ENCODE results near the gene OR52I1.

The OR52I1 gene, protein sequence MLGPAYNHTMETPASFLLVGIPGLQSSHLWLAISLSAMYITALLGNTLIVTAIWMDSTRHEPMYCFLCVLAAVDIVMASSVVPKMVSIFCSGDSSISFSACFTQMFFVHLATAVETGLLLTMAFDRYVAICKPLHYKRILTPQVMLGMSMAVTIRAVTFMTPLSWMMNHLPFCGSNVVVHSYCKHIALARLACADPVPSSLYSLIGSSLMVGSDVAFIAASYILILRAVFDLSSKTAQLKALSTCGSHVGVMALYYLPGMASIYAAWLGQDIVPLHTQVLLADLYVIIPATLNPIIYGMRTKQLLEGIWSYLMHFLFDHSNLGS

DNA sequence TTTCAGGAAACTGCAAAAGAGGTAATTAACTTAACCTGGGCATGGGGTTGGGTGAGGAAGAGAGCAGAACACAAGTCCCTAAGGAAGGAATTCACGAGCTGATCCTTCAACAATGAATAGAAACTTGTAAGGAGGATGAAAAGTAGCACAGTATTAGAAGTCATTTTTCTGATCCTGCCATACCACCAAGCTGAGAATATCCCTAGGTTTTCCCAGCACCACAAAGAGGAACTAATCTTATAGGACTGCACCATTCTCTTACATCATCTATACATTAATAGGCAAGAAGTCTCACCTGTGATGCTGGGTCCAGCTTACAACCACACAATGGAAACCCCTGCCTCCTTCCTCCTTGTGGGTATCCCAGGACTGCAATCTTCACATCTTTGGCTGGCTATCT, at the start of gene OR52I1:
OR52I1 (plus strand) TSS at position 301 of the 400 bp plus-strand sequence; CDS start at position 301, 0 bp downstream.
- CTCF ChIA-PET = interaction anchor here (1.0 kb wide), 1 partner anchor 34 kb away, joined by 3 read pairs; no protein-coding TSS in a partner anchor
- no peak for DNase-seq (ENCODE audit: low read depth, low spot score)

DNA sequence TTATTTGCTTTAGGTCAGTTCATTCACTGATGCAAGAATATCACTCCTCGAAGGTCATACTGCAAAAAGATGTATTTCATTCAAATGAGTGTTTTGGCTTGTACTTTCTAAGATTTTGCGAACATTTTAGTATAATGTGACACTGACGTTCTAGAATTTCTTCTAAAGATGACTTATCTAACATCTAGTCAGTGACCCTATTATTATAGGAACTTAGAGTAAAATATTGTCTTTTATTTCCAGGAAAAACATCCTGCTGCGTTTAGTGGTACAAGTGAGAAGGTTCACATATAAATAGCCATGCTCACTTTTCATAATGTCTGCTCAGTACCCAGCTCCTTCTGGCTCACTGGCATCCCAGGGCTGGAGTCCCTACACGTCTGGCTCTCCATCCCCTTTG, 48.9 kb upstream of the OR52I1 start, which contains the start of gene OR52M1:
OR52M1 (plus strand) TSS at position 301 of the 400 bp plus-strand sequence; CDS start at position 301, 0 bp downstream.
- ChIA-PET CTCF (interaction anchor here (7.8 kb wide), 1 partner anchor 358 kb away, joined by 123 read pairs; no protein-coding TSS in a partner anchor), POLR2A (no interaction called here)
- TF ChIP-seq, protein P1, sequence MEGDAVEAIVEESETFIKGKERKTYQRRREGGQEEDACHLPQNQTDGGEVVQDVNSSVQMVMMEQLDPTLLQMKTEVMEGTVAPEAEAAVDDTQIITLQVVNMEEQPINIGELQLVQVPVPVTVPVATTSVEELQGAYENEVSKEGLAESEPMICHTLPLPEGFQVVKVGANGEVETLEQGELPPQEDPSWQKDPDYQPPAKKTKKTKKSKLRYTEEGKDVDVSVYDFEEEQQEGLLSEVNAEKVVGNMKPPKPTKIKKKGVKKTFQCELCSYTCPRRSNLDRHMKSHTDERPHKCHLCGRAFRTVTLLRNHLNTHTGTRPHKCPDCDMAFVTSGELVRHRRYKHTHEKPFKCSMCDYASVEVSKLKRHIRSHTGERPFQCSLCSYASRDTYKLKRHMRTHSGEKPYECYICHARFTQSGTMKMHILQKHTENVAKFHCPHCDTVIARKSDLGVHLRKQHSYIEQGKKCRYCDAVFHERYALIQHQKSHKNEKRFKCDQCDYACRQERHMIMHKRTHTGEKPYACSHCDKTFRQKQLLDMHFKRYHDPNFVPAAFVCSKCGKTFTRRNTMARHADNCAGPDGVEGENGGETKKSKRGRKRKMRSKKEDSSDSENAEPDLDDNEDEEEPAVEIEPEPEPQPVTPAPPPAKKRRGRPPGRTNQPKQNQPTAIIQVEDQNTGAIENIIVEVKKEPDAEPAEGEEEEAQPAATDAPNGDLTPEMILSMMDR (IDR thresholded peaks at IDR 0.05; ENCODE audit: insufficient read depth, low read length, missing control alignments) = no peak
- H3K4me3 ChIP-seq (ENCODE audit: low read depth, low read length) = no peak within 1 kb of the TSS
- no peak for DNase-seq (ENCODE audit: low read depth, low spot score)

More for the DNA sequence above, at the start of gene OR52I1:
- TF ChIP-seq, protein P1 (IDR thresholded peaks at IDR 0.05; ENCODE audit: insufficient read depth, low read length, missing control alignments) = no peak
- POLR2A ChIA-PET = no interaction called here
- H3K4me3 ChIP-seq (ENCODE audit: low read depth, low read length) = no peak within 1 kb of the TSS

DNA sequence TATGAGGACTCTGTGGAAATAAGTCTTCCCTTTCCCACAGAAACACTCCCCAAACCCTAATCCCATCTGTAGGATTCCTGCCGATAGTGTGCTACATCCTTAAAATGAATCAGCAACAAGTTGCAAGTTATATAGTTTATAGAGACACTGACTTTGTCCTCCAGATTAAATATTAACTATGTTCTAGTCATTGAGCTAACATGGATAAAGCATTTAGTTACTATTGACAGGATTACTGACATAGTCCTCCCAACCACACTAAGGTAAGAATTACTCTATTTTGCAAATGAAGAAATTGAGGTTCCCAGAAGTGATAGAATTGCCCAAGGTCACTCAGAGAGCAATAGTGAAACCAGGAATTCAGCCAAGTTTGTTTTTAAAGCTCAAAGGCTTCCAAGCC, 47.0 kb upstream of the OR52I1 start:
- TF ChIP-seq, protein P1 (IDR thresholded peaks at IDR 0.05; ENCODE audit: insufficient read depth, low read length, missing control alignments) = no peak
- POLR2A ChIA-PET = no interaction called here
- no peak overlapping the region for H3K4me3 ChIP-seq (ENCODE audit: low read depth, low read length)
- CTCF ChIA-PET = interaction anchor here (1.4 to 2.7 kb wide), 3 partner anchors 8 to 362 kb away, joined by 3 to 11 read pairs (median 6); no protein-coding TSS in a partner anchor
- no peak for DNase-seq (ENCODE audit: low read depth, low spot score)

DNA sequence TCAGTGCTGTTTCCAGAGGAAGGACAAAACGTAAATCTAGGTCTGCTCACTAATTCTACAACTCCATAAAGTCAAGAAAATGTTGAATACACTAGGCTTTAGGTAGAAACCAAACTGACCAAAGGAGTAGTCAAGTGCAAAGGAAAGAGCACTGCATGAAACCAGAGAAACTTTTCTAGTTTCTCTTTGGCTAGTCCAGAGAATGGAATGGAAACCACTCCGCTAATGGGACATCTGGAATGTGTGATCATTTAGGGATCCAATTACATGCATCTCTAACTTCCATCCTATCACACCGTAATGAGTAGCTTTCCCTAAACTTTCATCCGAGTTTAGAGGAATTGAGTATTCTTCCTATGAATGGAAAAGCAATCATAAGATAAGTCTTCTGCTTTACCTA, 46.4 kb upstream of the OR52I1 start:
- DNase-seq (ENCODE audit: low read depth, low spot score) = no peak
- ChIA-PET CTCF (interaction anchor here (1.4 to 2.7 kb wide), 3 partner anchors 8 to 362 kb away, joined by 3 to 11 read pairs (median 6); no protein-coding TSS in a partner anchor), POLR2A (no interaction called here)
- no peak overlapping the region for H3K4me3 ChIP-seq (ENCODE audit: low read depth, low read length)
- TF ChIP-seq, protein P1 (IDR thresholded peaks at IDR 0.05; ENCODE audit: insufficient read depth, low read length, missing control alignments) = no peak

DNA sequence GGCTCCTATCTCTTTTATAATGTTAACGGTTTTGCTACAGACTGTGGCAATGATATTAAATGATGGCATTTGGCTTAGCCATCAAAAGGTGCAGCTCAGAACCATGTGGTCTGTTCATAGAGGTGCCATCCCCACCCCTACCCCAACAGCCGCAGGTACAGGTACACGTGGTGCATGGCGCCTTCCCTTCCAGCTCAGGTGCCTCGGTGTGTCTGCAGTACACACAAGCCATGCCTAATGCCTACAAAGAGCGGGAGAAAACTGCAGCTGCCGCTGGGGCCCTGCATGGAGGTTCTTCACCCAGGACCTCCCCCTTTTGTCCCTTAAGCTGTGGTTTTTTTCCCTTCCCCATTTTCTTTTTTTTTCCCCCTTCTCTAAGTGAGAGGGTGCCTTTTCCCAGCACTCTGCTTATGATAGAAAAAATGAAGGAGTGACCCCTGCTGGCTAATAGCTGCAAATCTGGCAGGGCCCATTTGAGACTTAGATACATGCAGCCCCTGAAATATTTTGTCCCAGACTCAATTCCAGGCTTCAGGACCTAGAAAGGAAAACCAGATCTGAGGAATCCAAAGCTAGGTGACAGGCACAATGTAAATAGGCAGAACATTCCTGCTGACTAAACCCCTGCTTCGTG, 42.4 kb upstream of the OR52I1 start:
- TF ChIP-seq, protein P1 (IDR thresholded peaks at IDR 0.05; ENCODE audit: insufficient read depth, low read length, missing control alignments) = no peak
- no peak for DNase-seq (ENCODE audit: low read depth, low spot score)
- POLR2A ChIA-PET = no interaction called here
- CTCF ChIA-PET = interaction anchor here (1.0 to 3.7 kb wide), 5 partner anchors 9 to 368 kb away, joined by 3 to 24 read pairs (median 6); no protein-coding TSS in a partner anchor
- no peak overlapping the region for H3K4me3 ChIP-seq (ENCODE audit: low read depth, low read length)

Data from AG04449 (cell line).